Measurements from ENCODE around the gene DCTN1. TPM values are rescaled to one million over a fixed set of nuclear protein-coding genes. Genes with fewer than 3 reads are reported as not detected.

Gene DCTN1
- total RNA-seq, 2 donors from 2014 or later: 159 to 213 TPM

DNA sequence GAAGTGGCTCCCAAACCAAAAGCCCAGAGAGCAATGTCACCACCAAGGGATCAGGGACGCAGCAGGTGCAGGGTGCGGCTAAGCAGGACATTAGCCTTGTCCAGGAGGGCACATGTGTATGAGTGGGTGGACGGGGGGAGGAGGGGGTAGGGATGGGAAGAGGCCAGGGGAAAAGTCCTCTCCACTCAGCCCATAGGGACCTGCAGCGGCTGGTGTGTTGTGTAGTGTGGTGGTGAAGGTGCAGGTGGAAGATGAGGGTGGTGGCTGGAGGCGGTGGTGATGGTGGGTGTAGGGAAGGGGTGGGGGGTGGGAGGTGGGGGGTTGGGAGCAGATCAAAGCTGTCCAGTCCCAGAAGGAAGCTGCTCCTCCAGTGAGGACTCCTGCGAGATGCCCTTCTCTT, 37.7 kb upstream of the DCTN1 start:
- Histone ChIP-seq H3K9ac (ENCODE audit: extremely low read depth, low read length, poor library complexity, severe bottlenecking) (no peak overlapping the region), H3K27me3 (ENCODE audit: control insufficient read depth, insufficient read depth, low read length, poor library complexity, severe bottlenecking) (peaks cover 8% of the 10 kb centered on the region), H3K36me3 (ENCODE audit: control insufficient read depth, insufficient read depth, low read length) (no peaks in the 10 kb centered on the region), H3K4me1 (ENCODE audit: control insufficient read depth, insufficient read depth, low read length) (no peaks in the 10 kb centered on the region), H3K9me3 (ENCODE audit: control insufficient read depth, low read length) (no peaks in the 10 kb centered on the region), H3K27ac (ENCODE audit: low read depth, low read length) (no peak overlapping the region), H3K4me3 (ENCODE audit: low read length) (no peak overlapping the region)
- no peak overlapping the region for H3K27ac Mint-ChIP-seq
- 88 to 91% methylated on average over 3 to 6 of the region's 6 CpGs for WGBS, 2 experiments (ENCODE audit: insufficient coverage in 1 of 2, insufficient read length in 1 of 2)
- H3K36me3 Mint-ChIP-seq (ENCODE audit: low read depth): no peaks in the 10 kb centered on the region
- H3K4me1 Mint-ChIP-seq: peaks cover 4% of the 10 kb centered on the region
- H3K4me3 Mint-ChIP-seq: no peak overlapping the region
- no peaks in the 10 kb centered on the region for H3K9me3 Mint-ChIP-seq
- peaks cover 25% of the 10 kb centered on the region for H3K27me3 Mint-ChIP-seq (ENCODE audit: insufficient read depth)
- DNase-seq: no peak
- TF ChIP-seq, protein P1, sequence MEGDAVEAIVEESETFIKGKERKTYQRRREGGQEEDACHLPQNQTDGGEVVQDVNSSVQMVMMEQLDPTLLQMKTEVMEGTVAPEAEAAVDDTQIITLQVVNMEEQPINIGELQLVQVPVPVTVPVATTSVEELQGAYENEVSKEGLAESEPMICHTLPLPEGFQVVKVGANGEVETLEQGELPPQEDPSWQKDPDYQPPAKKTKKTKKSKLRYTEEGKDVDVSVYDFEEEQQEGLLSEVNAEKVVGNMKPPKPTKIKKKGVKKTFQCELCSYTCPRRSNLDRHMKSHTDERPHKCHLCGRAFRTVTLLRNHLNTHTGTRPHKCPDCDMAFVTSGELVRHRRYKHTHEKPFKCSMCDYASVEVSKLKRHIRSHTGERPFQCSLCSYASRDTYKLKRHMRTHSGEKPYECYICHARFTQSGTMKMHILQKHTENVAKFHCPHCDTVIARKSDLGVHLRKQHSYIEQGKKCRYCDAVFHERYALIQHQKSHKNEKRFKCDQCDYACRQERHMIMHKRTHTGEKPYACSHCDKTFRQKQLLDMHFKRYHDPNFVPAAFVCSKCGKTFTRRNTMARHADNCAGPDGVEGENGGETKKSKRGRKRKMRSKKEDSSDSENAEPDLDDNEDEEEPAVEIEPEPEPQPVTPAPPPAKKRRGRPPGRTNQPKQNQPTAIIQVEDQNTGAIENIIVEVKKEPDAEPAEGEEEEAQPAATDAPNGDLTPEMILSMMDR (conservative IDR thresholded peaks at IDR 0.05): no peak

DNA sequence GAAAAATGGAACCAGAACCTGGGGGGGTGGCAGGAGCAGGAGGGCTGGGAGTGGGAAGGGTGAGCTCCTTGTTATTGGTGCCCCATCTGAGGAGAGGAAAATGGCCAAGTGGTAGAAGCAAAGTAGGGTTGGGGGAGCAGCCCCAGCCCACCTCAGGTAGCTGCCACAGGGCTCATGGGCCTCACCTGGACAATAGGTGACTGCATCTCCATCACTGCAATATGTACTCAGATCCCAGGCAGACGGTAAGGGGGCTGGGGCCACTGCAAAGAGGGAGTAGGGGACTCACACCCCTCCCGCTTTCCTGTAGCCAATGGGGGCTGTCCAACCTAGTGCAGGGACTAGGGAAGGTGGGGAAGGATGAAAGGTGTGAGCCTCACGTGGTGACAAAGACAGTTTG, 37.1 kb upstream of the DCTN1 start:
- no peaks in the 10 kb centered on the region for H3K36me3 Mint-ChIP-seq (ENCODE audit: low read depth)
- Histone ChIP-seq H3K4me1 (ENCODE audit: control insufficient read depth, insufficient read depth, low read length) (no peaks in the 10 kb centered on the region), H3K4me3 (ENCODE audit: low read length) (no peak overlapping the region), H3K9ac (ENCODE audit: extremely low read depth, low read length, poor library complexity, severe bottlenecking) (no peak overlapping the region), H3K27me3 (ENCODE audit: control insufficient read depth, insufficient read depth, low read length, poor library complexity, severe bottlenecking) (peaks cover 8% of the 10 kb centered on the region), H3K36me3 (ENCODE audit: control insufficient read depth, insufficient read depth, low read length) (no peaks in the 10 kb centered on the region), H3K9me3 (ENCODE audit: control insufficient read depth, low read length) (no peaks in the 10 kb centered on the region), H3K27ac (ENCODE audit: low read depth, low read length) (no peak overlapping the region)
- no peaks in the 10 kb centered on the region for H3K9me3 Mint-ChIP-seq
- DNase-seq: no peak
- peaks cover 21% of the 10 kb centered on the region for H3K27me3 Mint-ChIP-seq (ENCODE audit: insufficient read depth)
- no peak overlapping the region for H3K4me3 Mint-ChIP-seq
- no peak overlapping the region for H3K27ac Mint-ChIP-seq
- peaks cover 10% of the 10 kb centered on the region for H3K4me1 Mint-ChIP-seq
- TF ChIP-seq, protein P1 (conservative IDR thresholded peaks at IDR 0.05): no peak
- 83 to 90% methylated on average over 2 to 3 of the region's 3 CpGs for WGBS, 2 experiments (ENCODE audit: insufficient coverage in 1 of 2, insufficient read length in 1 of 2)

DNA sequence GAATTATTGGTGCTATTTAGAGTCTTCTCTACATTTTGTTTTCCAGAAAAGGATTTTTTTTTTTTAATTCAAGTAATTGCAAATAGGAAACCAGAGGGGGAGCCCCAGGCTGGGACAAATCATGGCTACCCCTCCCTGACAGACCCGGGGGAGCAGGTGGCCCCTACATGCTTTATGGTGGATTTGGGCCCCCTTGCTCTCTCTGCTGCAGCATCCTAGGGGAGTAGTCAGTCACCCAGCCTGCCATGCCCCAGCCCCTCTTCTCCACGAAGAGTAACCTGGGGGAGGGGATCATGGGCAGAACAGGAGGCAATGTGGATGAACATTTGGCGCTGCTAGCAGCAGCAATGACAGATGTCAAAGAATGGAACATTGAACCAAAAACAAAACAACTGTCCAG, 36.7 kb upstream of the DCTN1 start:
- Histone ChIP-seq H3K27ac (ENCODE audit: low read depth, low read length) (no peak overlapping the region), H3K9me3 (ENCODE audit: control insufficient read depth, low read length) (no peaks in the 10 kb centered on the region), H3K4me1 (ENCODE audit: control insufficient read depth, insufficient read depth, low read length) (no peaks in the 10 kb centered on the region), H3K9ac (ENCODE audit: extremely low read depth, low read length, poor library complexity, severe bottlenecking) (no peak overlapping the region), H3K36me3 (ENCODE audit: control insufficient read depth, insufficient read depth, low read length) (no peaks in the 10 kb centered on the region), H3K27me3 (ENCODE audit: control insufficient read depth, insufficient read depth, low read length, poor library complexity, severe bottlenecking) (peaks cover 8% of the 10 kb centered on the region), H3K4me3 (ENCODE audit: low read length) (no peak overlapping the region)
- H3K36me3 Mint-ChIP-seq (ENCODE audit: low read depth): no peaks in the 10 kb centered on the region
- no peak overlapping the region for H3K4me3 Mint-ChIP-seq
- no peak for DNase-seq
- peaks cover 21% of the 10 kb centered on the region for H3K27me3 Mint-ChIP-seq (ENCODE audit: insufficient read depth)
- WGBS, 2 experiments (ENCODE audit: insufficient coverage in 1 of 2, insufficient read length in 1 of 2): 78 to 100% methylated on average over 2 to 3 of the region's 3 CpGs
- no peak overlapping the region for H3K27ac Mint-ChIP-seq
- no peaks in the 10 kb centered on the region for H3K9me3 Mint-ChIP-seq
- H3K4me1 Mint-ChIP-seq: peaks cover 10% of the 10 kb centered on the region
- TF ChIP-seq, protein P1 (conservative IDR thresholded peaks at IDR 0.05): no peak
